HepG2 (cell line): ENCODE measurements around the gene ELP4. TPM values are rescaled to one million over a fixed set of nuclear protein-coding genes. Genes with fewer than 3 reads are reported as not detected.

Experiments used
- ATAC-seq: fragments of 200-7000 bp; cut with Tn5 transposase; 3 replicates; pipeline ENCODE4 v1.9.1; 2020; ENCODE audit warnings: mild to moderate bottlenecking, moderate library complexity
- BruUV-seq: library from RNA; stranded (reverse); fragments of 400-500 nt; replicated peaks from 2 replicates; lab custom pipeline; 2021; lab: Mats Ljungman, UMichigan
- CTCF ChIA-PET: fragments of 300-600 bp; formaldehyde crosslinking; extraction: SDS; loops from one replicate; lab custom pipeline; 2021; ENCODE audit warnings: low total read pairs, inconsistent platforms, low intra/inter-chr PET ratio; lab: Yijun Ruan, JAX
- POLR2A ChIA-PET: fragments of 350-600 bp; sonication (Branson Sonifier 250); formaldehyde crosslinking; loops from one replicate; lab custom pipeline; 2020; ENCODE audit warnings: antibody characterized with exemption, inconsistent platforms; lab: Yijun Ruan, JAX
- DNase-seq: peaks from one replicate; pipeline ENCODE4 v3.0.0-alpha.2; 2015; ENCODE audit warnings: low spot score
- FAIRE-seq: peaks from 3 replicates; lab custom pipeline; 2011; peaks lifted over from hg19 to GRCh38; lab: Jason Lieb, UNC
- H2AFZ ChIP-seq: one replicate; pipeline ENCODE4 v1.6.1; 2011; ENCODE audit warnings: low read length, inconsistent platforms
- H3K27ac ChIP-seq: fragments of 300-600 bp; 3 replicates; pipeline ENCODE4 v1.8.0; 2011; ENCODE audit warnings: mixed run types, mild to moderate bottlenecking, mixed read lengths, low read length, inconsistent platforms; ENCODE audit not compliant: insufficient read depth; ENCODE audit errors: extremely low read length
- H3K27me3 ChIP-seq, 2 experiments: fragments of 200-600 bp in 1 of 2; 2 replicates in 1 of 2; 3 replicates in 1 of 2; pipeline versions ENCODE4 v1.6.0 to v1.8.0; 2011; ENCODE audit warnings: low read length in 2 of 2, mild to moderate bottlenecking in 2 of 2, moderate library complexity in 2 of 2, inconsistent platforms in 1 of 2; ENCODE audit not compliant: insufficient read depth in 2 of 2, control insufficient read depth in 1 of 2
- H3K36me3 ChIP-seq, 2 experiments: fragments of 200-600 bp in 1 of 2; replicated peaks in 1 of 2; 2 replicates in 1 of 2; 3 replicates in 1 of 2; pipeline versions ENCODE4 v1.5.1 to v1.8.0; 2011; ENCODE audit warnings: low read length in 2 of 2, inconsistent platforms in 1 of 2; ENCODE audit not compliant: insufficient read depth in 2 of 2, control insufficient read depth in 1 of 2
- H3K4me1 ChIP-seq: 2 replicates; pipeline ENCODE4 v1.5.1; 2012; ENCODE audit warnings: low read length, inconsistent platforms; ENCODE audit not compliant: insufficient read depth
- H3K4me2 ChIP-seq: 2 replicates; pipeline ENCODE4 v1.6.0; 2011; ENCODE audit warnings: low read depth, low read length, inconsistent platforms
- H3K4me3 ChIP-seq, 3 experiments: fragments of 200-600 bp in 1 of 3; sonication (generic), shearing (Covaris generic) in 1 of 3; replicated peaks in 1 of 3; 2 replicates each; pipeline ENCODE4 v1.5.1; 2011 to 2016; ENCODE audit warnings: low read length in 3 of 3, inconsistent platforms in 2 of 3, low read depth in 2 of 3, mild to moderate bottlenecking in 2 of 3, control low read depth in 1 of 3, mixed read lengths in 1 of 3; ENCODE audit not compliant: insufficient read depth in 1 of 3
- H3K79me2 ChIP-seq: one replicate; pipeline ENCODE4 v1.6.1; 2011; ENCODE audit warnings: low read length, inconsistent platforms; ENCODE audit not compliant: insufficient read depth
- H3K9ac ChIP-seq: 2 replicates; pipeline ENCODE4 v1.6.0; 2011; ENCODE audit warnings: mild to moderate bottlenecking, low read depth, low read length, inconsistent platforms; ENCODE audit not compliant: insufficient read depth
- H3K9me3 ChIP-seq: 2 replicates; pipeline ENCODE4 v1.5.1; 2012; ENCODE audit warnings: mild to moderate bottlenecking, low read length
- H4K20me1 ChIP-seq: 2 replicates; pipeline ENCODE4 v1.6.0; 2011; ENCODE audit warnings: inconsistent platforms, mild to moderate bottlenecking, low read length, moderate library complexity; ENCODE audit not compliant: insufficient read depth
- AHDC1 ChIP-seq: sonication (generic); formaldehyde crosslinking; IDR thresholded peaks from 2 replicates; pipeline ENCODE4 v1.5.1; 2020; ENCODE audit warnings: mild to moderate bottlenecking, missing genetic modification reagents, borderline replicate concordance
- CBX5 ChIP-seq: sonication (generic); formaldehyde crosslinking; IDR thresholded peaks from 2 replicates; pipeline ENCODE4 v1.4.0; 2020; ENCODE audit warnings: missing genetic modification reagents, borderline replicate concordance
- CREB1 ChIP-seq, 2 experiments: fragments of 450-650 bp in 1 of 2; IDR thresholded peaks; 2 replicates each; pipeline ENCODE4 v1.6.1; 2016 to 2017; ENCODE audit warnings: control low read depth in 1 of 2, mild to moderate bottlenecking in 1 of 2, missing compliant biosample characterization in 1 of 2, missing genetic modification characterization in 1 of 2
- ZNF773 ChIP-seq: sonication (generic); formaldehyde crosslinking; IDR thresholded peaks from 2 replicates; pipeline ENCODE4 v1.4.0; 2020; ENCODE audit warnings: missing genetic modification reagents, borderline replicate concordance
- WGBS: methylation state at CpG from one replicate; pipeline ENCODE4 v1.1.6; 2017; ENCODE audit warnings: low lambda C conversion rate; 5-methylcytosine and 5-hydroxymethylcytosine counted together
- in situ Hi-C: cut with HindIII; loops from 2 replicates; pipeline ENCODE4 v1.10.0; 2017; ENCODE audit warnings: low pct_unique_long_range_greater_than_20kb; ENCODE audit not compliant: extremely low pct_ligation_motif_present
- intact Hi-C: fragments of 100-400 bp; cut with micrococcal nuclease; formaldehyde crosslinking; loops from one replicate; pipeline ENCODE4 v1.10.0; 2022; ENCODE audit not compliant: unreplicated experiment
- polyA plus RNA-seq, 8 experiments: library from polyadenylated mRNA; depleted of rRNA in 3 of 8; stranded (reverse) in 7 of 8; unstranded in 1 of 8; fragments of >200 nt; fragmentation: Illumina TruSeq in 4 of 8; extraction: Trizol in 4 of 8; gene quantifications; 2 replicates each; pipeline versions ENCODE4 v1.2.1 to v1.2.3, GENCODE V29; 2011 to 2016; ENCODE audit warnings: low read depth in 4 of 8, missing spikeins in 1 of 8, mixed read lengths in 1 of 8; ENCODE audit not compliant: insufficient read depth in 1 of 8
- total RNA-seq, 5 experiments: library from RNA; depleted of rRNA; stranded (reverse); fragments of >200 nt; fragmentation: Illumina TruSeq; extraction: Trizol; gene quantifications; 2 replicates each; pipeline ENCODE4 v1.2.3, GENCODE V29; 2016; ENCODE audit warnings: low read depth in 1 of 5

The ELP4 gene
- total and polyA plus RNA-seq, 2 of the 13 experiments (the other 11 are each of a cell fraction or from before 2014, with no cell fraction given), result 12.8 to 19.1 TPM

- no peak for ATAC-seq
Measured at GRCh38 chr11:31757260-31757835, 247.8 kb downstream of the ELP4 start.

More at GRCh38 chr11:31757260-31757835, 247.8 kb downstream of the ELP4 start:
- H2AFZ ChIP-seq, result no peak overlapping the region
- in situ Hi-C loops (no loop called here), intact Hi-C loops (no loop called here)
- FAIRE-seq (no peak), DNase-seq (no peak)
- no peaks in the 10 kb centered on the region for H3K36me3 ChIP-seq
- no peak overlapping the region for H3K27ac ChIP-seq
- CTCF ChIA-PET, result no interaction called here
- H4K20me1 ChIP-seq, result no peaks in the 10 kb centered on the region
- H3K27me3 ChIP-seq, result no peaks in the 10 kb centered on the region
- no peaks in the 10 kb centered on the region for H3K9me3 ChIP-seq
- H3K4me3 ChIP-seq, result no peak overlapping the region
- no TSS peak for BruUV-seq
- no peaks in the 10 kb centered on the region for H3K79me2 ChIP-seq
- TF ChIP-seq CREB1 (IDR thresholded peaks at IDR 0.05) (no peak), CREB1 (CRISPR knock-in tag; IDR thresholded peaks at IDR 0.05) (no peak), AHDC1 (no peak), CBX5 (CRISPR knock-in tag) (no peak), ZNF773 (CRISPR knock-in tag) (no peak)
- no peak overlapping the region for H3K9ac ChIP-seq
- POLR2A ChIA-PET, result no interaction called here
- H3K4me2 ChIP-seq, result no peak overlapping the region
- 73% methylated on average over 3 of the region's 3 CpGs for WGBS
- no peaks in the 10 kb centered on the region for H3K4me1 ChIP-seq
